Body of pancreas (tissue), 4 donors: ENCODE measurements around the gene HOXD4.

Experiments used
- POLR2A ChIP-seq, 3 donors: fragments of 450-650 bp; IDR thresholded peaks; one replicate each; pipeline ENCODE4 v1.6.1; 2016; ENCODE audit warnings: antibody characterized with exemption in 3 of 3, mild to moderate bottlenecking in 2 of 3
- TF ChIP-seq, protein P1 (sequence below), 7 experiments: fragments of 450-650 bp in 4 of 7; fragments of 200-600 bp in 3 of 7; sonication (generic) in 3 of 7; IDR thresholded peaks; one replicate each; pipeline ENCODE4 v1.5.1; 2016 to 2019; ENCODE audit warnings: antibody characterized with exemption in 7 of 7

DNA sequence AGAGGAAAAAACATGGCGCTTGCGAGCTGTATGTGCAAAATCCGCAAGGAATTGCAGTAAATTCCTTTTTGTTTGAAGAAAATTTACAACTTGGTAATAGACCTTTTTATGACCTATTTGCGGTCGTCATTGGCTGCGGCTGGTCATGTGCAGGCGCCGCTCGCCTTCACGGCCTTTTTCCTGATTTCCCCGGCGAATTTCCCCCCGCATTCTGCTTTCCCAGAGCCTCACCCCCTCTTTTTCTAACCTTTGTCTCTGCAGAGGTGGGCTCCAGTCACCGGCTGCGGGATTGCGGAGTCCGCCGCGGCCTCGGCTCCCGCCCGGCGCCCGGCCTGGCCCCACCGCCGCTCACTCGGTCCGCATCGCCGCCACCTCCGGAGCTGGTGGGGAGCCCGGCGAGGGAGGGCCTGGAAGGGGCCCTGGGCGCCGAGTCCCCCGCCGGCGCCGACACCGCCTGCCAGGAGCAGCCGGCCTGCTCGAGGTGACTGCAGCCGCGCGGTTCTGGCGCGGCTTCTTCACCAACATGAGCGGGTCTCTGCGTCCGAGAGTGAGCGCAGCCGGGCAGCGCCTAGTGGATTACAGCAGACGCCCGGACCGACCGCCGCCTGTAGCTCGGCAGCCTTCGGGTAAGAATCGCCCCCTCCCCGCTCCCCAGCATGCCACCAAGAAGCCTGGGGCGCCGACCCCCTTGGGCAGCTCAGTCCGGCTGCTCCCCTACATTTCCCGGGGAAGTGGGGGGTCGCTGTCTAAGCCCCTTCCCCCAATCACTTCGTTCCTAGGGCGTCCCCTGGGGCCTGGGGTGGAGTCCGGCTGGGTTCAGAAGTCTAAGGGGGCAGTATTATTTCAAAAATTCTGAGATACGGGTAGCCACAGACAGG is 14.7 kb upstream of the HOXD4 start:
- TF ChIP-seq POLR2A (IDR thresholded peaks at IDR 0.05): no peak
- TF ChIP-seq, protein P1, sequence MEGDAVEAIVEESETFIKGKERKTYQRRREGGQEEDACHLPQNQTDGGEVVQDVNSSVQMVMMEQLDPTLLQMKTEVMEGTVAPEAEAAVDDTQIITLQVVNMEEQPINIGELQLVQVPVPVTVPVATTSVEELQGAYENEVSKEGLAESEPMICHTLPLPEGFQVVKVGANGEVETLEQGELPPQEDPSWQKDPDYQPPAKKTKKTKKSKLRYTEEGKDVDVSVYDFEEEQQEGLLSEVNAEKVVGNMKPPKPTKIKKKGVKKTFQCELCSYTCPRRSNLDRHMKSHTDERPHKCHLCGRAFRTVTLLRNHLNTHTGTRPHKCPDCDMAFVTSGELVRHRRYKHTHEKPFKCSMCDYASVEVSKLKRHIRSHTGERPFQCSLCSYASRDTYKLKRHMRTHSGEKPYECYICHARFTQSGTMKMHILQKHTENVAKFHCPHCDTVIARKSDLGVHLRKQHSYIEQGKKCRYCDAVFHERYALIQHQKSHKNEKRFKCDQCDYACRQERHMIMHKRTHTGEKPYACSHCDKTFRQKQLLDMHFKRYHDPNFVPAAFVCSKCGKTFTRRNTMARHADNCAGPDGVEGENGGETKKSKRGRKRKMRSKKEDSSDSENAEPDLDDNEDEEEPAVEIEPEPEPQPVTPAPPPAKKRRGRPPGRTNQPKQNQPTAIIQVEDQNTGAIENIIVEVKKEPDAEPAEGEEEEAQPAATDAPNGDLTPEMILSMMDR (IDR thresholded peaks at IDR 0.05): no peak
